WTC11 (cell line): ENCODE measurements around the gene COL4A6.

Experiments used
- CDX4 ChIP-seq: fragments of 250-450 bp; sonication (Bioruptor Pico); IDR thresholded peaks from 2 replicates; pipeline ENCODE4 v1.9.0; 2021; ENCODE audit warnings: moderate library complexity, mild to moderate bottlenecking, inconsistent platforms, borderline replicate concordance
- CREB1 ChIP-seq: sonication (generic); formaldehyde crosslinking; IDR thresholded peaks from 2 replicates; pipeline ENCODE4 v1.8.0; 2023; ENCODE audit warnings: mild to moderate bottlenecking, missing genetic modification reagents
- CREM ChIP-seq: sonication (generic); formaldehyde crosslinking; IDR thresholded peaks from 2 replicates; pipeline ENCODE4 v1.8.1; 2022; ENCODE audit warnings: mild to moderate bottlenecking, missing genetic modification reagents, moderate library complexity
- CTCF ChIP-seq: fragments of 200-600 bp; IDR thresholded peaks from 2 replicates; pipeline ENCODE4 v1.8.0; 2022; ENCODE audit warnings: antibody characterized with exemption
- FOXK1 ChIP-seq: sonication (generic); formaldehyde crosslinking; IDR thresholded peaks from 2 replicates; pipeline ENCODE4 v1.8.0; 2022; ENCODE audit warnings: mild to moderate bottlenecking, moderate library complexity, missing genetic modification reagents
- FOXP4 ChIP-seq: sonication (generic); formaldehyde crosslinking; IDR thresholded peaks from 2 replicates; pipeline ENCODE4 v1.8.0; 2022; ENCODE audit warnings: mild to moderate bottlenecking, missing genetic modification reagents
- HMGXB4 ChIP-seq: sonication (generic); formaldehyde crosslinking; IDR thresholded peaks from 2 replicates; pipeline ENCODE4 v1.8.1; 2023; ENCODE audit warnings: mild to moderate bottlenecking, moderate library complexity, missing genetic modification reagents
- KAT7 ChIP-seq: sonication (generic); formaldehyde crosslinking; IDR thresholded peaks from 2 replicates; pipeline ENCODE4 v1.8.1; 2023; ENCODE audit warnings: missing genetic modification reagents, mild to moderate bottlenecking, borderline replicate concordance
- NFE2L1 ChIP-seq: sonication (generic); formaldehyde crosslinking; IDR thresholded peaks from 2 replicates; pipeline ENCODE4 v1.8.1; 2023; ENCODE audit warnings: missing genetic modification reagents
- RORB ChIP-seq: fragments of 250-450 bp; sonication (Bioruptor Pico); IDR thresholded peaks from 2 replicates; pipeline ENCODE4 v1.9.0; 2021; ENCODE audit warnings: mild to moderate bottlenecking
- SMAD3 ChIP-seq: sonication (generic); formaldehyde crosslinking; IDR thresholded peaks from 2 replicates; pipeline ENCODE4 v1.8.0; 2022; ENCODE audit warnings: missing genetic modification reagents, mild to moderate bottlenecking, borderline replicate concordance
- USF1 ChIP-seq: sonication (generic); formaldehyde crosslinking; IDR thresholded peaks from 2 replicates; pipeline ENCODE4 v1.8.0; 2022; ENCODE audit warnings: mild to moderate bottlenecking, missing genetic modification reagents

GRCh38 chrX:108271397-108271787, 166.8 kb downstream of the COL4A6 start:
- TF ChIP-seq CTCF (no peak), NFE2L1 (CRISPR knock-in tag) (no peak), KAT7 (CRISPR knock-in tag) (no peak), FOXP4 (no peak), CREB1 (CRISPR knock-in tag) (no peak), CREM (CRISPR knock-in tag) (no peak), RORB (CRISPR knock-in tag) (no peak), FOXK1 (CRISPR knock-in tag) (no peak), HMGXB4 (CRISPR knock-in tag) (no peak), CDX4 (CRISPR knock-in tag) (no peak), USF1 (CRISPR knock-in tag) (no peak), SMAD3 (no peak)
